GM21786 (cell line): Measurements from ENCODE around the gene IDH3B.
"Not testable (repeated sequence)": the region's sequence is repeated elsewhere in the genome, so short reads cannot be mapped to it uniquely, and the experiment has no call there.

Experiments used
- ATAC-seq: cut with Tn5 transposase; IDR thresholded peaks from one replicate; pipeline ENCODE4 v1.9.1; 2021; ENCODE audit not compliant: unreplicated experiment

The IDH3B gene

GRCh38 chr20:2695206-2695983 is 31.4 kb upstream of the IDH3B start:
- no peak for ATAC-seq

- no peak for ATAC-seq
Measured at GRCh38 chr20:2694519-2694918, 30.5 kb upstream of the IDH3B start.

GRCh38 chr20:2694008-2694471 is 30.0 kb upstream of the IDH3B start:
- no peak for ATAC-seq

GRCh38 chr20:2693286-2694007 is 29.4 kb upstream of the IDH3B start:
- ATAC-seq = no peak

GRCh38 chr20:2692886-2693285 is 28.9 kb upstream of the IDH3B start:
- no peak for ATAC-seq

- no peak for ATAC-seq
Measured at GRCh38 chr20:2692036-2692885, 28.2 kb upstream of the IDH3B start, which contains the start of gene EBF4. Gene EBF4 (plus strand): TSS chr20:2692780. CDS start chr20:2693646, 866 bp downstream.

- ATAC-seq = no peak
Measured at GRCh38 chr20:2691663-2692035, 27.6 kb upstream of the IDH3B start.

GRCh38 chr20:2691127-2691526 is 27.1 kb upstream of the IDH3B start:
- ATAC-seq = no peak

GRCh38 chr20:2690718-2691117 is 26.7 kb upstream of the IDH3B start:
- ATAC-seq = no peak

GRCh38 chr20:2690213-2690612 is 26.2 kb upstream of the IDH3B start:
- no peak for ATAC-seq

- no peak for ATAC-seq
Measured at GRCh38 chr20:2688041-2688591, 24.1 kb upstream of the IDH3B start.

- ATAC-seq = no peak
Measured at GRCh38 chr20:2687514-2687913, 23.5 kb upstream of the IDH3B start.

GRCh38 chr20:2684817-2685216 is 20.8 kb upstream of the IDH3B start:
- not testable (repeated sequence) for ATAC-seq

- ATAC-seq = not testable (repeated sequence)
Measured at GRCh38 chr20:2682040-2682439, 18.0 kb upstream of the IDH3B start.

- ATAC-seq = no peak
Measured at GRCh38 chr20:2680046-2680445, 16.0 kb upstream of the IDH3B start.

GRCh38 chr20:2673453-2673852 is 9.4 kb upstream of the IDH3B start:
- no peak for ATAC-seq

- ATAC-seq = no peak
Measured at GRCh38 chr20:2672446-2672845, 8.4 kb upstream of the IDH3B start.

GRCh38 chr20:2671977-2672376 is 8.0 kb upstream of the IDH3B start:
- no peak for ATAC-seq

- no peak for ATAC-seq
Measured at GRCh38 chr20:2663364-2663886, 591 bp downstream of the IDH3B start.

GRCh38 chr20:2659547-2659946 is 4.5 kb downstream of the IDH3B start:
- ATAC-seq = no peak
